Measurements from ENCODE around the gene MACIR. TPM values are rescaled to one million over a fixed set of nuclear protein-coding genes. Genes with fewer than 3 reads are reported as not detected.
A peak's percentile ranks its signal among the peaks of the same experiment; 100 is the strongest.

MACIR gene
- total and polyA plus RNA-seq, 9 of the 15 experiments (the other 6 are each of a cell fraction or from before 2014, with no cell fraction given) = 1.4 to 11.6 (median 9.4) TPM

- TF ChIP-seq FOXO4 (CRISPR knock-in tag; IDR thresholded peaks at IDR 0.05) (no peak), SOX6 (IDR thresholded peaks at IDR 0.05) (no peak), THAP7 (CRISPR knock-in tag; IDR thresholded peaks at IDR 0.05) (no peak), ATF6 (CRISPR knock-in tag; IDR thresholded peaks at IDR 0.05) (no peak), NFIC (IDR thresholded peaks at IDR 0.05) (no peak), KLF13 (tag; IDR thresholded peaks at IDR 0.05; ENCODE audit: borderline replicate concordance, low read depth) (no peak), USF1 (CRISPR knock-in tag; IDR thresholded peaks at IDR 0.05) (no peak), C11orf30 (IDR thresholded peaks at IDR 0.05; ENCODE audit: low read depth) (no peak), FOS (IDR thresholded peaks at IDR 0.05; ENCODE audit: extremely low read depth, insufficient read length) (no peak), TCFL5 (CRISPR knock-in tag; conservative IDR thresholded peaks at IDR 0.05) (no peak), PHTF2 (CRISPR knock-in tag; IDR thresholded peaks at IDR 0.05) (no peak), IRF9 (tag; IDR thresholded peaks at IDR 0.05) (no peak), NRF1 (conservative IDR thresholded peaks at IDR 0.05 in 1 of 2, IDR thresholded peaks at IDR 0.05 in 1 of 2) (peak; percentile 77 to 81), TARDBP (IDR thresholded peaks at IDR 0.05) (no peak), PREB (CRISPR knock-in tag; IDR thresholded peaks at IDR 0.05) (no peak), MEF2D (tag; conservative IDR thresholded peaks at IDR 0.05; ENCODE audit: low read depth) (no peak), RUNX1 (IDR thresholded peaks at IDR 0.05; ENCODE audit: low read depth) (no peak)
- TF ChIP-seq, protein P1, sequence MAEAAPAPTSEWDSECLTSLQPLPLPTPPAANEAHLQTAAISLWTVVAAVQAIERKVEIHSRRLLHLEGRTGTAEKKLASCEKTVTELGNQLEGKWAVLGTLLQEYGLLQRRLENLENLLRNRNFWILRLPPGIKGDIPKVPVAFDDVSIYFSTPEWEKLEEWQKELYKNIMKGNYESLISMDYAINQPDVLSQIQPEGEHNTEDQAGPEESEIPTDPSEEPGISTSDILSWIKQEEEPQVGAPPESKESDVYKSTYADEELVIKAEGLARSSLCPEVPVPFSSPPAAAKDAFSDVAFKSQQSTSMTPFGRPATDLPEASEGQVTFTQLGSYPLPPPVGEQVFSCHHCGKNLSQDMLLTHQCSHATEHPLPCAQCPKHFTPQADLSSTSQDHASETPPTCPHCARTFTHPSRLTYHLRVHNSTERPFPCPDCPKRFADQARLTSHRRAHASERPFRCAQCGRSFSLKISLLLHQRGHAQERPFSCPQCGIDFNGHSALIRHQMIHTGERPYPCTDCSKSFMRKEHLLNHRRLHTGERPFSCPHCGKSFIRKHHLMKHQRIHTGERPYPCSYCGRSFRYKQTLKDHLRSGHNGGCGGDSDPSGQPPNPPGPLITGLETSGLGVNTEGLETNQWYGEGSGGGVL (CRISPR knock-in tag; IDR thresholded peaks at IDR 0.05) = no peak
Measured at GRCh38 chr5:103258368-103258956, at the start of gene MACIR (continued).
